ENCODE measurements around the gene LEO1.

Gene LEO1

DNA sequence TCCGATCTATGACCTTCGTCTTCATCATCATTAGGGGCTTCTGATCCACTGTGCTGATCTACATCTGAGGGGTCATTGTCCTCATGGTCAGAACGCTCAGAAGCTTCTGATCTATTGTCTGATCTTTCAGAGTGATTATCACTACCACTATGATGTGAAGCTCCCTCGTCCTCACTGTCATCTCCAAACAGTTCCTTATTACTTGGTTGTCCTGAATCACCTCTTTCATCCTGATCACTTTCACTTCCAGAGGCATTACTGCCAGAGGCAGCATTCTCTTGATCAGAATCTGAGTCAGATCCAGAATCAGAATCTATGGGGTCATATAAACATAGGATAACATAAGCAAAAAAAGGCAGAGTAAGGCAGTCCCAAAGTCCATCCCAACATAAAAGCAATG is 5.4 kb downstream of the LEO1 start:
- H3K27me3 ChIP-seq (ENCODE audit: control insufficient read depth, insufficient read depth, low read length), result no peaks in the 10 kb centered on the region
- no CpG with 5 or more reads among the region's 4 CpGs for WGBS (ENCODE audit: insufficient coverage, insufficient read length)
- H3K9me3 ChIP-seq (ENCODE audit: control insufficient read depth, insufficient read depth, low read length), result no peaks in the 10 kb centered on the region
- H3K36me3 ChIP-seq (ENCODE audit: control insufficient read depth, insufficient read depth, low read length), result no peaks in the 10 kb centered on the region; the same call in 1 of the 2 replicates
- no peak for DNase-seq (ENCODE audit: low read depth, low spot score)
- no peaks in the 10 kb centered on the region for H3K4me1 ChIP-seq (ENCODE audit: control insufficient read depth, insufficient read depth, low read length)
- H3K4me3 ChIP-seq (ENCODE audit: low read length), result no peak overlapping the region
- no peak overlapping the region for H3K27ac ChIP-seq (ENCODE audit: low read length)

DNA sequence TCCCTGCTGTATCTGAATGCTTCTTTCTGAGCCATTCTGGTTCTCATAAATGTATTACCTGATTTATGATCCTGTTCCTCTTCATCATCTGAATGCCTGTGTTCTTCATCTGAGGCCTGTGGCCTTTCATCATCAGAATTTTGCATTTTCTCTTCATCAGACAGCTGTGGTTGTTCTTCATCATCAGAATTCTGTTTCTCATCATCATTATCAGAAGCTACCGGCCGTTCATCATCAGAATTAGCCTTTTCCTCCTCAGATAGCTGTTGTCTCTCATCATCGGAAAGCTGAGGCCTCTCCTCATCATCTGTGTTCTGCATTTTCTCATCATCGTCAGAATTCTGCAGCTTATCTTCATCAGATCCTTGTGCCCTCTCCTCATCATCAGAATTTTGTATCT is 5.9 kb downstream of the LEO1 start:
- H3K4me3 ChIP-seq (ENCODE audit: low read length), result no peak overlapping the region
- H3K4me1 ChIP-seq (ENCODE audit: control insufficient read depth, insufficient read depth, low read length), result no peaks in the 10 kb centered on the region
- H3K9me3 ChIP-seq (ENCODE audit: control insufficient read depth, insufficient read depth, low read length), result no peaks in the 10 kb centered on the region
- DNase-seq (ENCODE audit: low read depth, low spot score), result no peak
- H3K27ac ChIP-seq (ENCODE audit: low read length), result no peak overlapping the region
- H3K36me3 ChIP-seq (ENCODE audit: control insufficient read depth, insufficient read depth, low read length), result peaks cover 2% of the 10 kb centered on the region; the same call in 1 of the 2 replicates
- WGBS (ENCODE audit: insufficient coverage, insufficient read length), result no CpG with 5 or more reads among the region's 4 CpGs
- H3K27me3 ChIP-seq (ENCODE audit: control insufficient read depth, insufficient read depth, low read length), result no peaks in the 10 kb centered on the region

DNA sequence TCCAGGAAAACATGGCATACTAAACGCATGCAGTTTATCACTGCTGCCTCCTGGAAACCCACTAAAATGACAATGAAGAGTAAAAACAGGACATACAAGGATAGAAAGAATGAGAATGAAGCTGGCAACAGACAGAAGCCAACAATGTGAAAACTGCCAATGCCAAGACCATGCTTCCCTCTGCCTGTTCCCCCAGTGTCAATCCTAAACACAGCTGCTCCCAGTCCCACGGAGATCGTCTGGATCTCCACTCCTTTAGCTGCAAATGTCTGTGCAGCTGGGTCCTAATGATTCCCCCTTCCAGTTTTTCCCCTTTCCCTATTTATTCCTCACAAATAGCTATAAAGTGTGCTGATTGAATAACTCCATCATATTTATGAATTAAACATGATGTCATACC is 16.1 kb downstream of the LEO1 start:
- Histone ChIP-seq H3K4me1 (ENCODE audit: control insufficient read depth, insufficient read depth, low read length) (no peaks in the 10 kb centered on the region), H3K9me3 (ENCODE audit: control insufficient read depth, insufficient read depth, low read length) (no peaks in the 10 kb centered on the region), H3K36me3 (ENCODE audit: control insufficient read depth, insufficient read depth, low read length) (peaks cover 10% of the 10 kb centered on the region; the same call in 1 of the 2 replicates), H3K27me3 (ENCODE audit: control insufficient read depth, insufficient read depth, low read length) (no peaks in the 10 kb centered on the region), H3K27ac (ENCODE audit: low read length) (no peak overlapping the region), H3K4me3 (ENCODE audit: low read length) (no peak overlapping the region)
- no CpG with 5 or more reads among the region's 3 CpGs for WGBS (ENCODE audit: insufficient coverage, insufficient read length)
- no peak for DNase-seq (ENCODE audit: low read depth, low spot score)

DNA sequence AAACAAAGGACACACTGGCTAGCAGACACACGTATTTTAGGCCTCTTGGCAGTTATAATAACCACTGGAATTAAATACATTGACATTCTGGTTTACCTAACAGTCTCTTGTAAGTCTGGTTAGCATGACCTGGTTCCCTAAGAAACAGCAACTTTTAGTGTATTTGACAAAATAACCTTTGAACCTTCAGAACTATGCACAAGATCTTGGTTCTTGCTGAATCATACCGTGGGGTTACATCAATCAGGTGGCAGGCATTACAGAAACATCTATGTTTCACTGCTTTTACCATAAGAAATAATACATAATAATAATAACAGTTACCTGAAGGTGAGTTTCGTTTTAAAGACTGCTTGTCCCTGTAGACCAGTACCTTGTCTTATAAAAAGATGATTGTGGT is 18.8 kb downstream of the LEO1 start:
- no peak for DNase-seq (ENCODE audit: low read depth, low spot score)
- no peak overlapping the region for H3K27ac ChIP-seq (ENCODE audit: low read length)
- peaks cover 21% of the 10 kb centered on the region; the same call in 1 of the 2 replicates for H3K36me3 ChIP-seq (ENCODE audit: control insufficient read depth, insufficient read depth, low read length)
- no peaks in the 10 kb centered on the region for H3K4me1 ChIP-seq (ENCODE audit: control insufficient read depth, insufficient read depth, low read length)
- no peaks in the 10 kb centered on the region for H3K9me3 ChIP-seq (ENCODE audit: control insufficient read depth, insufficient read depth, low read length)
- H3K27me3 ChIP-seq (ENCODE audit: control insufficient read depth, insufficient read depth, low read length), result no peaks in the 10 kb centered on the region
- no CpG with 5 or more reads among the region's 3 CpGs for WGBS (ENCODE audit: insufficient coverage, insufficient read length)
- H3K4me3 ChIP-seq (ENCODE audit: low read length), result no peak overlapping the region

DNA sequence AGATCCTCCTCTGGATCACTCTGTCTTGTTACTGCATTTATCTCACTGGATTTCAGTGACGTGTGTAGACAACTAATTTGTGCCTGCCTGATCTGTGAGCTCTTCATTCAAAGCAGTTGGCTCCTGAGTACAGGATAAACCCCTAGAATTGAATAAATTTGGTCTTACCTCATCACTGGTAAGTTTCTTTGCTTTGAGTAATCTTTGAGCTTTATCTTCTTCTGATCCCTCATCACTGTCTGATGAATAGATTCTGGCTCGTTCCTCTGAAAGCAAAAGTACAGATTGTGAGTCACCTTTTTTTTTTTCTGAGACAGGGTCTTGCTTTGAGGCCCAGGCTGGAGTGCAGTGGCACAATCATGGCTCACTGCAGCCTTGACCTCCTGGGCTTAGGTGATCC is 24.5 kb downstream of the LEO1 start:
- no CpG with 5 or more reads among the region's 2 CpGs for WGBS (ENCODE audit: insufficient coverage, insufficient read length)
- Histone ChIP-seq H3K27ac (ENCODE audit: low read length) (no peak overlapping the region), H3K27me3 (ENCODE audit: control insufficient read depth, insufficient read depth, low read length) (no peaks in the 10 kb centered on the region), H3K9me3 (ENCODE audit: control insufficient read depth, insufficient read depth, low read length) (no peaks in the 10 kb centered on the region), H3K4me3 (ENCODE audit: low read length) (no peak overlapping the region), H3K36me3 (ENCODE audit: control insufficient read depth, insufficient read depth, low read length) (peaks cover 22% of the 10 kb centered on the region; the same call in 1 of the 2 replicates), H3K4me1 (ENCODE audit: control insufficient read depth, insufficient read depth, low read length) (no peaks in the 10 kb centered on the region)
- DNase-seq (ENCODE audit: low read depth, low spot score), result no peak

DNA sequence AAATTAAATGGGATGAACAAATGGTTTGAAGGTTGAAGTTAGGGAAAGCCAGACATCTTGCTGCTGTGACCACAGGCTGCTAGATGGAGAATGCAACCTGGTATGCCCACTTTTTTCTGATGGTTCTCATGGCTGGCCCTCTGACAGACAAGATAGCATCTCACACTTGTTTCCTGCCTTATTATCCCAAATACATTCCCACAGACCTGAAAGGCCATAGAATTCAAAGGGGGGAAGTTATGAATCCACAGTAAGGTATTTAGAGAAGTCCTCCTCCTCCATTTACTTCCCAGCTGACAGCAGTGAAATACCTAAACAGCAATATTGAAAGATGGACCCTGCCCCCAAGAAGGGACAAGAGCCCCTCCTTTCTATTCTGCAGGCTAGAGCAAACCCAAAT is 32.4 kb downstream of the LEO1 start:
- DNase-seq (ENCODE audit: low read depth, low spot score), result no peak
- Histone ChIP-seq H3K9me3 (ENCODE audit: control insufficient read depth, insufficient read depth, low read length) (no peaks in the 10 kb centered on the region), H3K36me3 (ENCODE audit: control insufficient read depth, insufficient read depth, low read length) (no peaks in the 10 kb centered on the region; the same call in 1 of the 2 replicates), H3K27ac (ENCODE audit: low read length) (no peak overlapping the region), H3K4me3 (ENCODE audit: low read length) (no peak overlapping the region), H3K4me1 (ENCODE audit: control insufficient read depth, insufficient read depth, low read length) (no peaks in the 10 kb centered on the region), H3K27me3 (ENCODE audit: control insufficient read depth, insufficient read depth, low read length) (no peaks in the 10 kb centered on the region)

DNA sequence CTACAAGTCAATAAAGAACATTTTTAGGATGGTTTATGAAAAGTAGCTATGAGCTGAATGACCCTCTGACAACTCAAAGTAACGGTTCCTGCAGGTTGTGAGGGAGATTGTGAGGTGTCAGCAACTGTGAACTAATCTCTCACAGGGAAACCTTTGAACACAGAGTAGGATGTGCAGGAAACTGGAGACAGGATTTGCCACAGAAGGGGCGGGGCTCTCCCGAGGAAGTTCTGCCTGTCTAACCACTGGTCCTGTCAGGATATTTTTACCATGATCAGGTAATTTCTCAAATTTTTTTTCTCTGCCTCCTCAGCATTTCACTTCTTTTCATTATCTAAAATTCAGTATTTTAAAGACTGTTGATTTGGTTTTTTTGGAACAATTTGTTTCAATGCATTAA is 33.3 kb downstream of the LEO1 start:
- WGBS (ENCODE audit: insufficient coverage, insufficient read length), result no CpG with 5 or more reads among the region's 3 CpGs
- DNase-seq (ENCODE audit: low read depth, low spot score), result no peak
- Histone ChIP-seq H3K9me3 (ENCODE audit: control insufficient read depth, insufficient read depth, low read length) (no peaks in the 10 kb centered on the region), H3K36me3 (ENCODE audit: control insufficient read depth, insufficient read depth, low read length) (no peaks in the 10 kb centered on the region; the same call in 1 of the 2 replicates), H3K27ac (ENCODE audit: low read length) (no peak overlapping the region), H3K4me3 (ENCODE audit: low read length) (no peak overlapping the region), H3K4me1 (ENCODE audit: control insufficient read depth, insufficient read depth, low read length) (no peaks in the 10 kb centered on the region), H3K27me3 (ENCODE audit: control insufficient read depth, insufficient read depth, low read length) (no peaks in the 10 kb centered on the region)

DNA sequence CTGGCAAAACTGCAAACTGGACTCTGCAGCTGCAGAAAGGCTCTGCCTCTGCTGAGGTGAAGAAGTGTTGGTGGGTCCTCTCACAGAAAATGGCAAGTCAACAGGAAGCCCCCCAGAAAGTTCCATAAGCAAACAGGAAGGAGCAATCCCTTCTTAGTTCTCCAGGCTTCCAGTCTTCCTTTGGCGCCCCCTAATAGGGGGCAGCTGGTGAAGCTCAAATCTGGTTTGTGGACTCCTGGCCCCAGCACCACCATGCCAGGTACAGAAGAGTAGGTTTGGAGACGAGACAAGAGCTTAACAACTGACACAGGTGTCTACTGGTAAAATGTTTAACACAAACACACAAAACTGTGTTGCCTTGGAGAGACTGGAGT is 35.5 kb downstream of the LEO1 start:
- no peak for DNase-seq (ENCODE audit: low read depth, low spot score)
- Histone ChIP-seq H3K4me3 (ENCODE audit: low read length) (no peak overlapping the region), H3K9me3 (ENCODE audit: control insufficient read depth, insufficient read depth, low read length) (no peaks in the 10 kb centered on the region), H3K4me1 (ENCODE audit: control insufficient read depth, insufficient read depth, low read length) (no peaks in the 10 kb centered on the region), H3K27ac (ENCODE audit: low read length) (no peak overlapping the region), H3K27me3 (ENCODE audit: control insufficient read depth, insufficient read depth, low read length) (no peaks in the 10 kb centered on the region), H3K36me3 (ENCODE audit: control insufficient read depth, insufficient read depth, low read length) (no peaks in the 10 kb centered on the region)
- no CpG with 5 or more reads among the region's 2 CpGs for WGBS (ENCODE audit: insufficient coverage, insufficient read length)

DNA sequence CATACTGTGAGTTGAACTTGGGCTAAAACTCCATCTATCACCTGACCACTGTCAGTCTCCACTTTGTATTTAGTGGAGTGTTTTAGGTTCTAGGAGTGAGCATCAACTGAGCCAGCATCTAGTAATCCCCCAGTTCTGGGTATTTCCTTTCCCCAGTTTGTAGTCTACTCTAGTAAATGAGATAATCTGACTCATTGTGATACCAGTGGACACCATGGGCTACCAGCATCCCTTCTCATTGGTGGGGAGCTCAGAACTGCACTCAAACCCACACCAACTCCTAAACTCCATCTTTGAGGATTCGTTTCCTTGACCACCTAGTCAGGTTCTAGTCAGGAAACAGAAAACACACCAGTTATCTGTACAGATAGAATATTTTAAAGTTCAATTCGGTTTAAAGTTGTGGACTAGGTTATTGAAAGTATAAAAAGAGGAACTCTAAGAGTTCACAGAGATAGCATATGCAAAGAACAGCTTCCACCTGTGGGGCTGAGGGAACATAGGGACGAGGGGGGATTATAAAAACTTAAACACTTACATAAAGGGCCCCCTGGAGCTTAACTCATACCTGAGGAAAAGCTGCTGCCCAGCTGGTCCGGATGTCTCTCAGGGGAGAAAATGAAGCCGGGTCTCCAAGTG is 36.0 kb downstream of the LEO1 start:
- no peak for DNase-seq (ENCODE audit: low read depth, low spot score)
- H3K27ac ChIP-seq (ENCODE audit: low read length), result no peak overlapping the region
- no peaks in the 10 kb centered on the region for H3K36me3 ChIP-seq (ENCODE audit: control insufficient read depth, insufficient read depth, low read length)
- no peaks in the 10 kb centered on the region for H3K27me3 ChIP-seq (ENCODE audit: control insufficient read depth, insufficient read depth, low read length)
- H3K4me1 ChIP-seq (ENCODE audit: control insufficient read depth, insufficient read depth, low read length), result no peaks in the 10 kb centered on the region
- no peaks in the 10 kb centered on the region for H3K9me3 ChIP-seq (ENCODE audit: control insufficient read depth, insufficient read depth, low read length)
- 100% methylated on average over 1 of the region's 5 CpGs for WGBS (ENCODE audit: insufficient coverage, insufficient read length)
- H3K4me3 ChIP-seq (ENCODE audit: low read length), result no peak overlapping the region

DNA sequence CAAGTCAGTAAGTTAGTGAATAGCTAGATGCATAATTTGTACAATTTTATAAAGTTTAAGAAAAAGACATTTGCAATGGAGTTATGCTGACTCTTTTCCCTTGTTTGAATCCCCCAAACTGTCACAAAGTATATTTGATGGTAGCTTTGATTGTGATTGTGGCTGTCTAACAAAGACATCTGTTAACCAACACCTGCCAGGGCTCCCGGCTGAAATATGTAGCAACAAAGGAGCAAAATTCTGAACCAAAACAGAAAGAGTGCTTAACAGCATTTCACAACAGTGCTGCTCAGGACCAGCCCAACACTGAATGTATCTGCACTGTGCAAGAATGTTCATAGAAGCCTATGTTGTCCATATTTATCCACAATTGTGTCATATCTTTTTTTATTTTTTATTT is 39.4 kb downstream of the LEO1 start:
- DNase-seq (ENCODE audit: low read depth, low spot score), result no peak
- no peaks in the 10 kb centered on the region for H3K27me3 ChIP-seq (ENCODE audit: control insufficient read depth, insufficient read depth, low read length)
- no peaks in the 10 kb centered on the region for H3K9me3 ChIP-seq (ENCODE audit: control insufficient read depth, insufficient read depth, low read length)
- no peak overlapping the region for H3K4me3 ChIP-seq (ENCODE audit: low read length)
- H3K36me3 ChIP-seq (ENCODE audit: control insufficient read depth, insufficient read depth, low read length), result no peaks in the 10 kb centered on the region
- no peak overlapping the region for H3K27ac ChIP-seq (ENCODE audit: low read length)
- H3K4me1 ChIP-seq (ENCODE audit: control insufficient read depth, insufficient read depth, low read length), result no peaks in the 10 kb centered on the region
- no CpG with 5 or more reads among the region's 1 CpG for WGBS (ENCODE audit: insufficient coverage, insufficient read length)

DNA sequence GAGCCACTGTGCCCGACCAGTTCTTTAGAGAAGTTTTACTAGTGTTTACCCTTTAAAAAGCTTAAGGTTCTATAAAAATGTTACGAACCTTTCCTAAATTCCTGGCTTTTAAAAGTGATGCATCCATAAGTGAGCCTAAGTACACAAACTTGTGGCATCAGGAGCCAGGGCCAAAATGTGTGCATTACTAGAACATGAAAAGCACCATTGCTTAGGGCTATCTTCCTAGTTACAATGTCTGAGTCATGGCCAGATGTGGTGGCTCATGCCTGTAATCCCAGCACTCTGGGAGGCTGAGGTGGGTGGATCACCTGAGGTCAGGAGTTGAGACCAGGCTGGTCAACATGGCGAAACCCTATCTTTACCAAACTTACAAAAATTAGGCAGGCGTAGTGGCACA is 39.9 kb downstream of the LEO1 start:
- no CpG with 5 or more reads among the region's 4 CpGs for WGBS (ENCODE audit: insufficient coverage, insufficient read length)
- H3K9me3 ChIP-seq (ENCODE audit: control insufficient read depth, insufficient read depth, low read length), result no peaks in the 10 kb centered on the region
- no peak for DNase-seq (ENCODE audit: low read depth, low spot score)
- no peak overlapping the region for H3K27ac ChIP-seq (ENCODE audit: low read length)
- H3K27me3 ChIP-seq (ENCODE audit: control insufficient read depth, insufficient read depth, low read length), result no peaks in the 10 kb centered on the region
- H3K36me3 ChIP-seq (ENCODE audit: control insufficient read depth, insufficient read depth, low read length), result no peaks in the 10 kb centered on the region
- H3K4me1 ChIP-seq (ENCODE audit: control insufficient read depth, insufficient read depth, low read length), result no peaks in the 10 kb centered on the region
- H3K4me3 ChIP-seq (ENCODE audit: low read length), result no peak overlapping the region
